ENCODE results near the gene ZNF329. TPM values are rescaled to one million over a fixed set of nuclear protein-coding genes. Genes with fewer than 3 reads are reported as not detected.
A peak's percentile ranks its signal among the peaks of the same experiment; 100 is the strongest.

Gene ZNF329
- polyA plus RNA-seq, 1 of the 3 experiments (the other 2 are of a cell fraction) = 3.6 TPM

- no peak for TF ChIP-seq GABPA (IDR thresholded peaks at IDR 0.05; ENCODE audit: low read depth)
- TF ChIP-seq, protein P1, sequence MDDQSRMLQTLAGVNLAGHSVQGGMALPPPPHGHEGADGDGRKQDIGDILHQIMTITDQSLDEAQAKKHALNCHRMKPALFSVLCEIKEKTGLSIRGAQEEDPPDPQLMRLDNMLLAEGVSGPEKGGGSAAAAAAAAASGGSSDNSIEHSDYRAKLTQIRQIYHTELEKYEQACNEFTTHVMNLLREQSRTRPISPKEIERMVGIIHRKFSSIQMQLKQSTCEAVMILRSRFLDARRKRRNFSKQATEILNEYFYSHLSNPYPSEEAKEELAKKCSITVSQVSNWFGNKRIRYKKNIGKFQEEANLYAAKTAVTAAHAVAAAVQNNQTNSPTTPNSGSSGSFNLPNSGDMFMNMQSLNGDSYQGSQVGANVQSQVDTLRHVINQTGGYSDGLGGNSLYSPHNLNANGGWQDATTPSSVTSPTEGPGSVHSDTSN (IDR thresholded peaks at IDR 0.05) = no peak
These were observed at the start of gene ZNF329 (continued) for GRCh38 chr19:58150328-58150921.

DNA sequence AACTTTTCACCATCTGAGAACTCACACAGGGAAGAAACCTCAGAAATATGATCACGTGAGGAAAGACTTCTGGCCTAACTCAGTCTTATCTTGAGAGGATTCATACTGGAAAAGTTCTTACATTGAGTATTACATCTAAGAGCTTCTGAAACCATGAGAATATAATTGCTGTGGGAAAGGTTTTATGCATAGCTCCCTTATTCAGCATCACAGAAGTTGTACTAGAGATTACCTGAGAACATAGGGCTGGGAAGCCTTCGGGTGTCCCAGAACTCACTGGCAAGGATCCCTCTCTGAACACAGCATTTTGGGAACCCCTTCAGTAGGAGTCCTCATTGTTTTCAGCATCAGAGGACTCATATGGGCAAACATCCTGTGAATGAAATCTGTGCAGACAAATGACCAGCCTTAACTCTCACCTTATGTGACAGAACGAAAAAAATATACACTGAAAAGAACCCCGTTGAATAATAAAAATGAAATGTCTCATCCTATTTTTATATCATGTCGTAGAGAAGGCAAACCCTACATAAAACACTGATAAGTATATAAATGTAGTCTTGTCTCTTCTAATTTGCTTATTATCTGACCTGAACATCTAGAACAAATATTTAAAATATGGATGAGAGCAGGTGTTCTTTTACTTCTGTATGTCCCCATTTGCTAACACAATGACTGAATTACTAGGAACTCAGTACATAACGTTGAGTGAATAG, 46.5 kb upstream of the ZNF329 start:
- H3K9ac ChIP-seq = no peak overlapping the region
- no peak overlapping the region for H3K27ac ChIP-seq (ENCODE audit: low read depth in 2 of 2, low read length in 1 of 2)
- POLR2A ChIA-PET = interaction anchor here (0.6 kb wide), 1 partner anchor 76 kb away, joined by 5 read pairs; no protein-coding TSS in a partner anchor
- H2AFZ ChIP-seq (ENCODE audit: low read depth) = no peak overlapping the region
- peaks cover 48% of the 10 kb centered on the region for H3K9me3 ChIP-seq
- 59% methylated on average over 6 of the region's 6 CpGs for WGBS (ENCODE audit: low lambda C conversion rate)
- no peak for DNase-seq
- CTCF ChIA-PET = no interaction called here
- H3K4me1 ChIP-seq (ENCODE audit: control insufficient read depth in 1 of 2, insufficient read depth in 2 of 2, low read depth in 1 of 2, low read length in 1 of 2) = no peaks in the 10 kb centered on the region
- TF ChIP-seq FOXJ3 (CRISPR knock-in tag; IDR thresholded peaks at IDR 0.05) (no peak), GATA2 (CRISPR knock-in tag; IDR thresholded peaks at IDR 0.05) (no peak)
- H4K20me1 ChIP-seq (ENCODE audit: insufficient read depth) = no peaks in the 10 kb centered on the region
- H3K4me2 ChIP-seq = no peak overlapping the region
- H3K36me3 ChIP-seq (replicated peaks in 1 of 2; ENCODE audit: control insufficient read depth in 1 of 2, insufficient read depth in 2 of 2, low read length in 1 of 2) = peaks cover 0 to 40% of the 10 kb centered on the region in 2 experiments
- no peaks in the 10 kb centered on the region for H3K27me3 ChIP-seq (ENCODE audit: insufficient read depth)
- H3K9me2 ChIP-seq = no peaks in the 10 kb centered on the region
- H3K4me3 ChIP-seq (ENCODE audit: low read depth in 2 of 2, low read length in 1 of 2) = no peak overlapping the region
- peaks cover 4% of the 10 kb centered on the region for H3F3A ChIP-seq (replicated peaks; ENCODE audit: insufficient read depth)
- no peaks in the 10 kb centered on the region for H3K79me2 ChIP-seq (ENCODE audit: insufficient read depth)

GRCh38 chr19:58183817-58184215, 33.2 kb upstream of the ZNF329 start:
- Histone ChIP-seq H3K36me3 (replicated peaks in 1 of 2; ENCODE audit: control insufficient read depth in 1 of 2, insufficient read depth in 2 of 2, low read length in 1 of 2) (peaks cover 0 to 25% of the 10 kb centered on the region in 2 experiments), H3K79me2 (ENCODE audit: insufficient read depth) (no peaks in the 10 kb centered on the region), H3K4me3 (ENCODE audit: low read depth in 2 of 2, low read length in 1 of 2) (peak overlapping the region; percentile 54 to 65), H3F3A (replicated peaks; ENCODE audit: insufficient read depth) (peaks cover 3% of the 10 kb centered on the region), H3K4me2 (peak overlapping the region; percentile 74), H2AFZ (ENCODE audit: low read depth) (peak overlapping the region; percentile 92; the same call in 1 of the 2 replicates), H3K4me1 (ENCODE audit: control insufficient read depth in 1 of 2, insufficient read depth in 2 of 2, low read depth in 1 of 2, low read length in 1 of 2) (no peaks in the 10 kb centered on the region; a peak in 1 of 4 replicates), H3K9ac (no peak overlapping the region), H3K27me3 (ENCODE audit: insufficient read depth) (no peaks in the 10 kb centered on the region), H3K9me3 (peaks cover 10% of the 10 kb centered on the region), H3K9me2 (no peaks in the 10 kb centered on the region), H3K27ac (ENCODE audit: low read depth in 2 of 2, low read length in 1 of 2) (no peak overlapping the region; a peak in 1 of 4 replicates), H4K20me1 (ENCODE audit: insufficient read depth) (no peaks in the 10 kb centered on the region)
- POLR2A ChIA-PET = interaction anchor here (1.0 to 1.2 kb wide), 3 partner anchors 45 to 181 kb away, joined by 3 to 5 read pairs (median 4); partner anchors contain the start of genes ZNF135, ZNF544 and ZNF606
- CTCF ChIA-PET = interaction anchor here (0.6 kb wide), 1 partner anchor 69 kb away, joined by 3 read pairs; no protein-coding TSS in a partner anchor
- WGBS (ENCODE audit: low lambda C conversion rate) = 66% methylated on average over 10 of the region's 13 CpGs
- no peak for DNase-seq
- no peak for TF ChIP-seq FOXJ3 (CRISPR knock-in tag; IDR thresholded peaks at IDR 0.05)
- TF ChIP-seq, protein P2, sequence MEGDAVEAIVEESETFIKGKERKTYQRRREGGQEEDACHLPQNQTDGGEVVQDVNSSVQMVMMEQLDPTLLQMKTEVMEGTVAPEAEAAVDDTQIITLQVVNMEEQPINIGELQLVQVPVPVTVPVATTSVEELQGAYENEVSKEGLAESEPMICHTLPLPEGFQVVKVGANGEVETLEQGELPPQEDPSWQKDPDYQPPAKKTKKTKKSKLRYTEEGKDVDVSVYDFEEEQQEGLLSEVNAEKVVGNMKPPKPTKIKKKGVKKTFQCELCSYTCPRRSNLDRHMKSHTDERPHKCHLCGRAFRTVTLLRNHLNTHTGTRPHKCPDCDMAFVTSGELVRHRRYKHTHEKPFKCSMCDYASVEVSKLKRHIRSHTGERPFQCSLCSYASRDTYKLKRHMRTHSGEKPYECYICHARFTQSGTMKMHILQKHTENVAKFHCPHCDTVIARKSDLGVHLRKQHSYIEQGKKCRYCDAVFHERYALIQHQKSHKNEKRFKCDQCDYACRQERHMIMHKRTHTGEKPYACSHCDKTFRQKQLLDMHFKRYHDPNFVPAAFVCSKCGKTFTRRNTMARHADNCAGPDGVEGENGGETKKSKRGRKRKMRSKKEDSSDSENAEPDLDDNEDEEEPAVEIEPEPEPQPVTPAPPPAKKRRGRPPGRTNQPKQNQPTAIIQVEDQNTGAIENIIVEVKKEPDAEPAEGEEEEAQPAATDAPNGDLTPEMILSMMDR (IDR thresholded peaks at IDR 0.05) = no peak
- no peak for TF ChIP-seq RFX5 (IDR thresholded peaks at IDR 0.05; ENCODE audit: low read length)
- TF ChIP-seq FOSL2 (IDR thresholded peaks at IDR 0.05; ENCODE audit: borderline replicate concordance, low read depth) = no peak
- TF ChIP-seq MAX (IDR thresholded peaks at IDR 0.05; ENCODE audit: low read depth) = no peak
- TF ChIP-seq NRF1 (IDR thresholded peaks at IDR 0.05; ENCODE audit: low read depth, low read length) = no peak
- TF ChIP-seq GABPA (IDR thresholded peaks at IDR 0.05; ENCODE audit: low read depth) = no peak
- no peak for TF ChIP-seq TAF1 (IDR thresholded peaks at IDR 0.05; ENCODE audit: borderline replicate concordance, low read depth, low read length)
- TF ChIP-seq MXI1 (IDR thresholded peaks at IDR 0.05; ENCODE audit: low read depth, low read length) = no peak
- no peak for TF ChIP-seq RCOR1 (IDR thresholded peaks at IDR 0.05; ENCODE audit: low read length)
- TF ChIP-seq USF2 (IDR thresholded peaks at IDR 0.05; ENCODE audit: borderline replicate concordance, low read depth, low read length) = no peak
- TF ChIP-seq SIN3A (IDR thresholded peaks at IDR 0.05; ENCODE audit: borderline replicate concordance, low read depth, low read length) = no peak
- TF ChIP-seq SMC3 (IDR thresholded peaks at IDR 0.05; ENCODE audit: low read depth, low read length) = no peak
- TF ChIP-seq TEAD4 (IDR thresholded peaks at IDR 0.05; ENCODE audit: borderline replicate concordance, insufficient read depth) = no peak
- TF ChIP-seq, protein P1 (IDR thresholded peaks at IDR 0.05) = no peak
- TF ChIP-seq ELF1 (IDR thresholded peaks at IDR 0.05) = no peak
- TF ChIP-seq FOXM1 (IDR thresholded peaks at IDR 0.05; ENCODE audit: low read depth) = no peak
- no peak for TF ChIP-seq EZH2phosphoT487 (IDR thresholded peaks at IDR 0.05; ENCODE audit: borderline replicate concordance, low read depth)
